GM19324 (cell line): ENCODE results near the gene HOXA3.

Experiments
- ATAC-seq: cut with Tn5 transposase; IDR thresholded peaks from one replicate; pipeline ENCODE4 v1.9.1; 2021; ENCODE audit warnings: mild to moderate bottlenecking, moderate library complexity; ENCODE audit not compliant: unreplicated experiment, low FRiP score

The HOXA3 gene

DNA sequence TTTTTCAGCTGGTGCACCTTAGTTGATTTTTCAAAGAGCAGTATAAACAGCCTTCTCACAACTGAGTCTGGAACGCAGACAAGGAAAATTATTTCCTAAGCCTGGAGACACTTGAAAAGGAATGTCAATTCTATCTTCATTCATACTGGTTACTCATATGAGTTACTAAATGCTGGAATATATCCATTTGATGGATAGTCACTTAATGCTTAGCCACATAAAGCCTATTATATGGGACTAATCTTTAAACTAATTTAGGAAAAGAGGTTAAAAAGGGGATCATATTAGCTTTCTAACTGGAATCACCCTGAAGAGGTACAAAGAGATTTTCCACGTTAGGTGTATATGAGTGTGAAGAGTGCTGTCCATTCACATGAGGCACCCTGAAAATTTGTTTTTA, 20.2 kb downstream of the HOXA3 start:
- no peak for ATAC-seq

DNA sequence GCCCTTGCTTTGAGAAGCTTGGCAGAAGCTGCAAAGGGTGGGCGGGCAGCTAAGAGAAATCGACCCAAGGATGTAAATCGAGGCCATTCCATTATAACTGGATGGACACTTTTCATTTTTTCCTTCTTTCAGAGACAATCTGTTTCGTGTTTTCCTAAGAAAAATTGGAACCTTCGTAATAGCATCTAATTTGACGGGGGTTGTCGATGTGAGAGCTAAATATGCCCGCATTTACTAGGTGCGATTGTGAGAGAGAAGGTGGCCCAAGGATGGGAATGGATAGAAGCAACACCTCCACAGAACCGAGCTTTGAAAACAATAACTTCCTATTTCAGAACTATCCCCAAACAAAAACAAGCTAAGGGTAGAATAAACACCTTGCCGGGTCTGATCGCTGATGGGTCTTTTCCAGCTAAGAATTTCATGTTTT, 21.0 kb downstream of the HOXA3 start:
- ATAC-seq, result no peak

DNA sequence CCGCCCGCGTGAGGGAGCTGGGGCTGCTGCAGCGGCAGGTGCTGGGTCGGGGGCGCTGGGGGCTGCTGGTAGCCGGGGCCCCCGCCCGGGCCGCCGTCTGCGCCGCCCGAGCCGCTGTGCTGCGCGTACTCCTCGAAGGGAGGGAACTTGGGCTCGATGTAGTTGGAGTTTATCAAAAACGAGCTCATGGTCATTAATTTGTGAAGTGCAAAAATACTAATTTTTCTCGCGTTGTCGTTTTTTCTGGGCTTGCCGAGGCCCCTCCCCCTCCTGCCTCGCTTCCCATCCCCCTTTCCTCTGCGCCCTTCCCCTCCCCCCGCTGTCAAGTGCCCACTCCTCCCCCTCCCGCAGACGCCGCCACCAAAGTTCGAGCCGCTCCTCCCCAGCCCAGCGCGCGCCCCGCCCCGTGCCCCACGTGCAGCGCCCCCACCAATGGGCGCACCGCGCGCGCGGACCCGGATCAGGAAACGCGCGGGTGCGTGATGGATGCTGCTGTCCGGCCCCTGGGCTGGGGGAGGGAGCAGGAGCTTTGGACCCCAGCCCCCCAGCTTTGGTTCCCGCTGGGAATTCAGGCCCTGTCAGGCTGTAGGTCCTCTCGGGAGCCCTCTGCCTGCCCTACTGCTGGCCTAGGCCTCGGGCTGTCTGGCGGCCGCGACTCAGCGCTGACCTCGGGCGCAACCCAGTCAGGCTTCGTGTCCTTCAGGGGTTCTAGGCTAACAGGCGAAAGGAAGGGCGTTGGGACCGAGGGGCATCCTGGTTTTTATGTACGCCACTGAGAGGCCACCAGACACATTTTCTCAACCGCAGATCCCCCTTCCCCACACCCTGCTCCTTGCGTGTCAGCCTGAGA, 21.6 kb downstream of the HOXA3 start, which contains the start of gene HOXA4:
Gene HOXA4, minus strand, starts transcription at position 218 of the 850 bp plus-strand sequence. Its CDS starts 24 bp downstream, at position 194.
- no peak for ATAC-seq

DNA sequence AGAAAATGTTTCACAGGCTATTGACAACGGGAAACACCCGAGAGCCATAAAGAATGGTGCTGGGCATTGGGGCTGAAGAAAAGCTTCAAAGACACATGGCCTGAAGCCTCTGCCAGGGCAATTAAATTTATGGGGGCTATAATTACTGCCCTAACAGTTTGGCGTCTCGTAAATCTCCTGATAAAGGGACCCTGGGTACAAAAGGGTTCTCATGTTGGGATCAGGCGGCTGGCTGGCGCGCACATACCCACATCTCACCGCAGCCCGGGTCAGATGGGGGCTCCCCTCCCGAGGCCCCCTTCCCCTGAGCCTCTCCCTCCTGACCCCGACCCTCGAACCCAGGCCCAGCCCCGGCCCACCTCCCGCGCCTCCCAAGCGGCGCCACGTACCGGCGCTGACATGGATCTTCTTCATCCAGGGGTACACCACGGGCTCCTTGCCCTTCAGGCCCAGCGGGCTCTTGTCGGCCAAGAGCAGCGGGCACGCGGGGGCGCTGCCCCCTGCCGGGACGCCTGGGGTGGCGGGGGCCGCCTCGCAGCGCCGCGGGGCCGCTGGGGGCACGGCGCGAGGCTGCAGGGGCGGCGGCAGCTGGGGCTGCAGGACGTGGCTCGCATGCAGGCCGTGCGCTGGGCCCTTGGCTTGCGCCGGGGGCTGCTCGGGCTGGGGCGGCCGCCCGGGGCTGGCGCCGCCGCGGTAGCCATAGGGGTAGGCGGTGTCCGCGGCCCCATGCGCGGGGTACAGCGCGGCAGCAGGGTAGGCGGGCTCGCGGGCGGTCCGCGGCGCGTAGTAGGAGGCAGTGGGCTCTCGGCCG, 22.4 kb downstream of the HOXA3 start:
- ATAC-seq, result no peak

DNA sequence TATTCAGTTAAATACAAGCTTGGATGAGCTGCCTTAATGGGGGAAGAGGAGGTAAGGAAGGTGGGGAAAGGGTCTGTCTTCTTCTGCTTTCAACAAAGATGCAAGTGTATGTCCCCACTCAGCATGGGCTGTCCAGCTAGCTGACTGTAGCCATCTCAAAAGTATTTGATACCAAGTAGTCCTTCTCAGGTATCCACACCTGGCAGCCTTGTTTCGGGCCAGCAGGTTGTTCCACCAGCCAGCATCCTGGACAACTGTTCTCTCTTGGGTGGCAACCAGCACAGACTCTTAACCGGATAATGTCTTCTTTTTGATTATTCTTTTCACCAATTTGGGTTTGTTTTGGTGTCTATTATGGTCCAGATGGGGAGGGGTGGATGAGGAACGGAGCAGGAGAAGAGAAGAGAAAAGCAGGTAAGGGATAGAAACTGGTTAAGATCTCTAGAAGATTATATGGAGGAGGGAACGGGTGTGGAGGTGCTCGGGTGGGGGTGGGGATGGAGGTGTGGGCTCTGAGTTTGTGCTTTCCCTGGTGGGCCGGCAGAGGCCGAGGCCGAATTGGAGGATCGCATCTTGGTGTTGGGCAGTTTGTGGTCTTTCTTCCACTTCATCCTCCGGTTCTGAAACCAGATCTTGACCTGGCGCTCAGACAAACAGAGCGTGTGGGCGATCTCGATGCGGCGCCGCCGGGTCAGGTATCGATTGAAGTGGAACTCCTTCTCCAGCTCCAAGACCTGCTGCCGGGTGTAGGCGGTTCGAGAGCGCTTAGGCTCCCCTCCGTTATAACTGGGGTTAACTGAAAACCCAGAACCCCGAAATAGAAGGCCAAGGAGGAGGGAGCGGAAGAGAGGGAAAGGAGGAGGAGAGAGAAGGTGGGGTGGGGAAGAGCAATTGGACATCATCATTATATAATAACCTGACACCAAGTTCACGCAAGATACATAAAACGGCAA, 23.3 kb downstream of the HOXA3 start:
- no peak for ATAC-seq

DNA sequence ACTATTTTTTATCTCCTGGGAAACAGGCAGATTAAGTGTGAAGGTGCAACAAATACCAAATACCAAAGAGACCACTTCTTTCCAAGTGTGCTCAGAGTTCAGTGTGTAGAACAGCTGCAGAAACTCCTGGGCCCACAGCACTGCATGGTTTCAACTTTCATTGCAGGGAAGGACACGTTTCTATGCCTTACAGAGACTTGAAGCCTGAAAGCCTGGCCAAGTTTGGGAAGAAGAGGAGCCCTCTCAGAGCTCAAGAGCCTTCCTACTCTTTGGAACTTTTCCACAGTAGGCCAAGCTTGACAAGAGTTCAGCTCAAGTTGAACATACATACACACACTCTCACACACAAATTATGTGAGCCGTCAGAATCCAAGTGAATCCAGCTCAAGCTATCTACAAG, 24.3 kb downstream of the HOXA3 start:
- ATAC-seq, result no peak

DNA sequence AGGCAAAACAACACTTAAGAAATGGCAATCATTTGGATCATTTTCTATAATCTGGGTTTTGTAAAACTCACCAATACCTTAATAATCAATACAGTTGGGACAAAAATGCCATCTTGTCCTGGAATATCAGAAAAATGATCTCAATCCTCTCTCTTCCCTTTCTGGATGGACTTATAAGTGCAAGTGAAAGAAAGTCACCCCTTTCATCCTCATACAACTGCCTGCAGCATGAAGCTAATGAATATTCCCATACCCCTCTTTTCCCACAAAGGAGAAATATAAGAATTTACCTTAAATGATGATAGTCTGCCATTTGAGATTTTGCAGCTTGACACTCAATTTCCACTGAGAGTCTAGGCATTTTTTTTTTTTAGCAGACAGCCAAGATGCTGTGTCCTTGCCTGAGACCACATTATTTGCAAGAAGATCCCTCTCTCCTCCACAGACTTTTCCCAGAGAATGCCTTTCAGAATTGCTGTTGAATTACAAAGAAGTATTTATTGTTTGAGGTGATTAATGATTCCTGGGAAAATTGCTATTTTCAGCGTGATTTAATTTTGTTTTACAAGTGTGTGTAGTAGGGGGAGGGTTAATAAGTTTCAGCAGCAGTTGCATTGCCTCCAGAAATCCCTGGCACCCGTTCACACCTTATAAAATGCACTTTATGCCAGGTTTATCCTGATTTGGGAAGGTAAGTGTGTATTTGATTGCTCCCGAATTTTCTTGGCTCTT, 25.6 kb downstream of the HOXA3 start:
- ATAC-seq, result no peak

DNA sequence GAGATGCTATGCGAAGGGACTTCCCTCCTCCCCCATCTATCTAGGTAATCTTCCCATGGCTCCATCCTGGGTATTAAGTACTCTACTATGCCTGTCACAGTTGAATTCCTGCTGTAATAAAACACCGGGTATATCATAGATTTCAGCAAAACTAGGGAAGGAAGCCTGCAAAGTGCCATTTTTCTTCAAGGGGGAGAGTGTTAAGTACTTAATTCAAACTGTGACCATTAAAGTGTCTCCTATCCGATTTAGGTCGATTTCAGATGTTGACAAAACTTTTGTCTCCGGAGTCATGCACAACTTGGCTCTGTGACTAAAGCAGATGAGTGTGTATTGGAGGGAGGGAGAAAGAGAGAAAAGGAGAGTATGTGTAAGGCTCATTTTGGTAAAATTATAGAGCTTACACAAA, 26.4 kb downstream of the HOXA3 start:
- ATAC-seq, result no peak

DNA sequence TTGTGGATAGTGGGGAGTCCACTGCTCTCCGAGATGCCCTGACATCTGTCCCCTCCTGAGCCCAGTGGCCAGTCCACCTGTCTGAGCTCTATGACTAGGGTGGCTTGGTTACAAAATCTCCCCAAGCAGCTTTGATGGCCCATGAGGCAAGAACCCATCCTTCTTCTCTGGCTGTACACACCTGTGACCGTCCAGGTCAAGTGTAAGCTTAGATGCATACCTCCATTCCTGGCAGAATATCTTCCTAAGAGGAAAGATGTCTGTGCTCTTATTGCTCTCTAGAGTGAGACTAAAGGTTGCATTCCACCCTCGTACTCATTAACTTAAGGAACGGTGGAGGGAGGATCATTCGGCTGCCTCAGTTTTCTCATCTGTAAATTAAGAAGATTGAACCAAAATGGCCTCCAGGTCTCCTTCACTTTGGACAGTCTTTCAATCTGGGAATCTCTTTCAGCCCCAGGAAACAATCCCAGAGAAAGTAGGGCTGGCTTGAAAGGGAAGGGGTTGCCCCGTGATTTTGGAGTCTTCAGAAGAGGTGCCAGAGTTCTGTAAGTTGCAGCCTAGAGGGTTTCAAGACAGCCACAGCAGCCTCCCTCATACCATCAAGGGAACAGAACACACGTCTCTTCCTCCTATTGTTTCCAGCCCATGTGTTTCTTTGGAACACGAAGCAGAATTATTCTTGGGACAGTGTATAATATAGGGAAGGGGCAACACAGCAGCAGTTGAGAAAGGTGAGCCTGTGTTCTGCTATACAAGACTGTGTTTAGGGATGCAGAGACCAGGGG, 27.3 kb downstream of the HOXA3 start:
- no peak for ATAC-seq

DNA sequence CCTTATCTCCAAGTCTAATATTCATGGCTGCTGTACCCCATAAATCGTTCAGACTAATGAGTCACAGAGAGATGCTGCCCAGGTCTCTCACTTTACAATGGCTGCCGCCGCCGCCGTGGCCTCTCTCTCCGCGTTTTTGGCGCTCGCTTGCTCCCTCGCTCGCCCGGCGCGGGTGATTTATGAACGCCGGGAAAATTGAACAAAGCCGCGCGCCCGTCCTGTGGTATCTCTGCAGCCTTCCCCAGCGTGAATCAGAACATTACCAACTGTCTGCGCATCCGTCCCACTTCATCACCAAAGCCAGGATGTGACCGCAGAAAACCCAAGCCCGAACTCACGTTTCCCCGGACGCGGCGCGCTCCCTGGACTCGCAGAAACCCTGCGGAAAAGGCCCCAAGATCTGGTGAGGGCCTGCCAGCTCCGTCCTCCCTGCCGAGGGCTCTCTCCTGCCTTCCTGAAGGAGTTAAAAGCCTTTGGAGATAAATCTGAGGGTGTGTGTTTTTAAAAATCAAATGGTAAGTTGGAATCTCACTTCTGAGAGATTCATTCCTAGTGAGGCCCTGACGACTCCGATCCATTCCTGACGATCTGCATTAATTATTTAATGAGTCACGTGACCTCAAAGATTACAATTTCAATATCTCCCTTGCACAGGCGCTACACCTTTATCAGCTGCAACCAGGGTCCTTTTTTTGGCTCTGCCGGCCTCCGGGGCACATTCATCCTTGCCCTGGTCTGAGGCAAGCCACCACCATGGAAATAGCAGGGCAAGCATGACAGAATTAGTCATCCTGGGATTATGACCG, 28.1 kb downstream of the HOXA3 start:
- ATAC-seq, result no peak

DNA sequence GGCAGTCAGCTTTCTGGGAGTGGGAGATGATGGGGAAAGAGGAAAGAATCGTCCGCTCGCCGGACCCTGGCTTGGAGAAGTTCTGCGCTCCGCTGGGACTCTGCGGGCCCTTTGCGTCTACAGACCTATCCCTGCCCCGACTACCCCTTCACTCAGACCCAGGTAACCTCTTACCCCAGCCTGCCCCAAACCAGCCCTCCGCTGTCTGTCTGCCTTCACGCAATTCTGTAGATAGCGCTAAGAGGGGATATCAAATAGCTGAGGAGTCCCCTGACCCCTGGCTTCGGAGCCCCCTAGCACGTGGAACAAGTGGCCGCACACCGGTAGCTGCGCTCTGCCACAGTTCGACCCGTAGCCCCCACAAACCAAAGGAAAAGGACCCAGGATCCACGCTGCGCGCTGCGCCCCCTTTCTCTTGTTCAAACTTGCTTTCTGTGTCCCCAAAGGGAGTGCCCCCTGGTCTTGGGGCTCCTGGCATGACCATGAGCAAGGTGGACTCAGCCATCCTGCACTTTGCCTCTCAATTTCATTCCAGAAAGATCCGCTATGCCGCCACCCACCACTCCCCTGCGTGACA, 28.8 kb downstream of the HOXA3 start:
- ATAC-seq, result no peak

DNA sequence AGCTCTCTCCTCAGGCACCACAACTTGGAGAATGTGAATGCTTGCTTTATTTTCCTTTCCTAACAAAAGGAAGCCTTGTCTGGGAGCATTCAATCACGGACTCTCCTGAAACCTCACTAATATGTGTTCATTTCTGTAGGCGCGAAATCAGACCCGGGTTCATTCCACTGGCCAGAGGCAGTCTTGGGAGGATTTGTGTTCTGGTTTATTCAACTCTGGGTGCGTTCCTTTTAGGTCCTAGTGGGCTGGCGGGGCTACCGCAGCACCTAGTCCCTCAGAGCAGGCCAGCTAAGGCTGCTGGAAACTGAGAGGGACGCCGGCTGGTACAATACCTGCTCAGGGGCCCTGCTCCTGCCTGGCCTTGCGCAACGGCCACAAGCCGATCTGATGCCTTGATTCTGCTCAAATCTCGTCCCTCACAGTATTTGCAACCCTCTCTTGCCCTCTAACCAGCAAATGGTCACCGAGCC, 29.3 kb downstream of the HOXA3 start:
- ATAC-seq, result no peak

DNA sequence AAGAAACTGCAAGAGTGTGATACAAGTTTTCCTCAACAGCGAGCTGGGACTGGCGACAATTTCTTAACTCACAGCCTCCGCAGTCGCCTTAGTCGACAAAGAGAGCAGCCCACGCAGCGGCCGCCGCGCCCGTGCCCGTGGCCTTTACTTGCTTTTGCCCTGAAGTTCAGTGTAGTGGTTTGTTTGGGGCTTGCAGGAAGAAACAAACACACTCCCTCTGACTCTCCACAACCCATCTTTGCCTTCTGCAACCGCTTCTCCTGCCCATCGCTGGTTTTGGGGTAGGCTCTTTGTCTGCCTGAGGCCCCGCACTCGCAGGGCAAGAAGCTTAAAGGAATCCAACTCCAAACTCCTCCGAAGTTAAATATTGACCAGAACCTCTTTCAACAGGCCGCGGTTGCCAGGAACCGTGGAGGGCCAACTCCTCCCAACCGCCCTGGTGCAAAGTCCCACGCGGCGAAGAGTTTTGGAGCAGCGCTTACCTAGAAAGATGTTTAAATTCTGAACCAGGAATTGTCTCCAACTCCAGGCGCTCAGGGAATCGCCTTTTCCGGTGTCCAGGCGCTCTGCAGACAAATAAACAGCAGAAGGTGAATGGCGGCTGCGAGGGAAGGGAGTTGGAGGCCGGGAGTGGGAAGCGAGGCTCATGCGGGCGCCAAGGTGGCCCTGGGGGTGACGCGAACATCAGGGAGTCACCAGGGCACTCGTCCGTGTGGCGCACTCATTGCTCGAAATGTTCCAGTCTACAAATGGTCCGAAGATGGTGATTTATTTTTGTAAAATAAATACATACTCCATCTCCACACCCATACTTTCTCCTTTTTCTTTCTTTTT, 30.1 kb downstream of the HOXA3 start:
- no peak for ATAC-seq

DNA sequence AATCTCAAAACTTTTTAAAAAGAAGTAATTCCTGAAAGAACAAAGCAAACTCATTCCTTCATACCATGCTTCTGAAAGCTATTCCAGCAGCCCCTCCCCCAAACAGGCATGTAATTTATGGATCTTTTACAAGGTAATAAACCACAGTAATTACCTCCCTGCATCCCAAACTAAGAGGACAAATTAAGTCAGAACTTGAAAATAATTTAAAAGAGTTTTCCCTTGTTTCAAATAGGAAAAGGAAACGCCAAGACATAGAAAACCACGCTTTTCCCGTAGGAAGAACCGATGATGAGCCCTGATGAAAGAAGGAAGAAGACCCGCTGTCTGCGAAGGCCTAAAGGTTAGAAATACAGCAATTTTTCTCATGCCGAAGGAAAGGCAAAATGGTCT, 30.7 kb downstream of the HOXA3 start:
- no peak for ATAC-seq

DNA sequence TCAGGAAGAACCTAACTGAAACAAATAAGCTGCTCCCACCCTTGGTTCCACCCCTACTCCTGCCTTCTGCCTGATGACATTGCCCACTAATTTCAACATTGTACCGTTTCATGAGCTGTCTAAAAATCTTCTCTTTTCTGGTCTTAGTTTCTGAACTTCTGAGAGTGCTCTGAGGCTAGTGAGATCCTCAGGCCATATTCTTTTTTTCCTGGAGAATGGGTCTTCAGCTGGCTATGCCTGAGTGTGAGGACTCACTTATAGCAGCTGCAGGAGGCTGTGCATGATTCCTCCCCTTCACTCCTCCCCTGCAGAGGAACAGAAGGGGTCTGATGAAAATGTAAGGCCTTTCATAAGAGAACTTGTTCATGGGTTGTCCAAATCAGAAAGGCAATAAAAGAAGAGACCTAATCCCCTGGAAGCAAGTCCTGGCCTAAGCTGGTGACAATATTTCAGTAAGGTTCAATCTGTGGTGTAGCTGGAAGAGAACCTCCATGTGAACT, 32.9 kb downstream of the HOXA3 start:
- ATAC-seq, result no peak

DNA sequence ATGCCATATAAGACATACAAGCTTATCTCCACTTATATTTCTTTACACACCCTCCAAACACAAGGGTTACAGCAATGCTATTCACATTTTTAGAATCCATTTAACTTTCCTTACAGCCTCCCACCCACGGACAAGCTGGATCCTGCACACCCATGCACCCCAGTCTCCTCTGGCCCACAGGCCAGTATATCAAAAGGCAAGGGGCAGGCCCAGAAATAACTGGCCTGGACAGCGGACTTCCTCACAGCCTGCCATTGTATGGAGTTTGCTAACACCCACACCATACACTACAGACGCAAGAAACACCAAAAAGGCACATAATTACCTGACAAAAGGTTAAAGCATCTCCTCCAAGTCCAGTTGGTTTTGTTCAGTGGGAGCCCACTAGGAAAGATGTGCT, 33.8 kb downstream of the HOXA3 start:
- ATAC-seq, result no peak
